Stimulated activated CD4-positive, alpha-beta T cell treated with anti-CD3 and anti-CD28 coated beads, Interleukin-12 subunit alpha, Interleukin-12 subunit beta, amount 100 ng/mL, for 48 hours (primary cell): Measurements from ENCODE around the gene TTC9C.
"Not testable (repeated sequence)": the region's sequence is repeated elsewhere in the genome, so short reads cannot be mapped to it uniquely, and the experiment has no call there.

Experiments
- DNase-seq, 3 donors: peaks; one replicate each; pipeline ENCODE4 v3.0.0-alpha.2; 2020; ENCODE audit warnings: low read depth in 2 of 3, low spot score in 1 of 3

The TTC9C gene

GRCh38 chr11:62709247-62710000 lies 18.9 kb upstream of the TTC9C start:
- peak; percentile 94 to 95 (median 95) for DNase-seq

GRCh38 chr11:62710001-62710345 lies 18.3 kb upstream of the TTC9C start:
- no peak for DNase-seq

- DNase-seq, result no peak
Observed at GRCh38 chr11:62712276-62712812, 15.9 kb upstream of the TTC9C start.

GRCh38 chr11:62712861-62713260 lies 15.4 kb upstream of the TTC9C start:
- no peak for DNase-seq

GRCh38 chr11:62713343-62713742 lies 14.9 kb upstream of the TTC9C start:
- no peak for DNase-seq

- no peak for DNase-seq
Observed at GRCh38 chr11:62715150-62716130, 12.8 kb upstream of the TTC9C start.

- no peak for DNase-seq
Observed at GRCh38 chr11:62716206-62716605, 12.1 kb upstream of the TTC9C start.

- DNase-seq, result no peak
Observed at GRCh38 chr11:62716816-62717215, 11.5 kb upstream of the TTC9C start.

GRCh38 chr11:62719302-62719978 lies 8.8 kb upstream of the TTC9C start:
- no peak for DNase-seq

GRCh38 chr11:62721994-62722393 lies 6.3 kb upstream of the TTC9C start:
- no peak for DNase-seq

- DNase-seq, result no peak
Observed at GRCh38 chr11:62724171-62724570, 4.1 kb upstream of the TTC9C start.

- DNase-seq, result no peak
Observed at GRCh38 chr11:62725646-62726045, 2.6 kb upstream of the TTC9C start.

GRCh38 chr11:62726156-62726914 lies 2.0 kb upstream of the TTC9C start:
- no peak for DNase-seq

- no peak for DNase-seq
Observed at GRCh38 chr11:62726915-62727164, 1.4 kb upstream of the TTC9C start.

GRCh38 chr11:62727165-62727871 lies 968 bp upstream of the TTC9C start, which contains the start of gene HNRNPUL2:
HNRNPUL2 (minus strand) TSS chr11:62727457; CDS start chr11:62727156, 301 bp downstream.
- peak; percentile 95 to 99 (median 96) for DNase-seq

- DNase-seq, result peak; percentile 75 to 76 (median 75)
Observed at GRCh38 chr11:62727872-62728170, 465 bp upstream of the TTC9C start.

GRCh38 chr11:62730076-62730475 lies 1.8 kb downstream of the TTC9C start:
- not testable (repeated sequence) for DNase-seq

- no peak for DNase-seq
Observed at GRCh38 chr11:62732830-62733229, 4.5 kb downstream of the TTC9C start.

GRCh38 chr11:62737196-62737595 lies 8.9 kb downstream of the TTC9C start:
- no peak for DNase-seq

- DNase-seq, result no peak
Observed at GRCh38 chr11:62747475-62748160, 19.3 kb downstream of the TTC9C start.
